ENCODE results near the gene KCNK16. TPM values are rescaled to one million over a fixed set of nuclear protein-coding genes. Genes with fewer than 3 reads are reported as not detected.

The KCNK16 gene
- total RNA-seq, 4 donors from 2014 or later, result not detected

DNA sequence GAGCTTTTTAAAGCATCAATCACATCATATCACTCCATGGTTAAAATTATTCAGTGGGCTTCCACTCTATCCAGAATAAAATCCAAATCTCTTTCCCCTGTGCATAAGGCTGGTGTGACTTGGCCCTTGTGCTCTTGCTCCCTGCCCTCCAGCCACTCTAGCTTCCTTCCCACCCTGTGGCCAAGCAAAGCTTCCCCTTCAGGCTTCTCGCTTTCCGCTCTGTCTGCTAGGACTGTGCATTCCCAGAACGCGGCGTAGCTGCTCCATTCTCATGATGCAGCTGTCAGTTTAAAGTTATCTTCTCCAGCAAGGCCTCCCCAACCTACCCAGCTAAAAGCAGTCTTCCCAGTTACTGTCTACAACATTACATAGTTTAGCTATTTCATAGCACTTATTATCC lies 19.4 kb upstream of the KCNK16 start:
- Histone ChIP-seq H3K4me1 (peaks cover 0 to 43% (median 0%) of the 10 kb centered on the region in 3 donors), H3K4me3 (no peak overlapping the region), H3K9me3 (no peaks in the 10 kb centered on the region), H3K27me3 (peaks cover 0 to 12% (median 0%) of the 10 kb centered on the region in 4 donors), H3K36me3 (no peaks in the 10 kb centered on the region), H3K27ac (no peak overlapping the region)
- no peak for DNase-seq
- WGBS, 2 donors, result 65 to 93% methylated on average over 5 of the region's 5 CpGs
- intact Hi-C loops (cut with DNase I), result no loop called here
- TF ChIP-seq, protein P1, sequence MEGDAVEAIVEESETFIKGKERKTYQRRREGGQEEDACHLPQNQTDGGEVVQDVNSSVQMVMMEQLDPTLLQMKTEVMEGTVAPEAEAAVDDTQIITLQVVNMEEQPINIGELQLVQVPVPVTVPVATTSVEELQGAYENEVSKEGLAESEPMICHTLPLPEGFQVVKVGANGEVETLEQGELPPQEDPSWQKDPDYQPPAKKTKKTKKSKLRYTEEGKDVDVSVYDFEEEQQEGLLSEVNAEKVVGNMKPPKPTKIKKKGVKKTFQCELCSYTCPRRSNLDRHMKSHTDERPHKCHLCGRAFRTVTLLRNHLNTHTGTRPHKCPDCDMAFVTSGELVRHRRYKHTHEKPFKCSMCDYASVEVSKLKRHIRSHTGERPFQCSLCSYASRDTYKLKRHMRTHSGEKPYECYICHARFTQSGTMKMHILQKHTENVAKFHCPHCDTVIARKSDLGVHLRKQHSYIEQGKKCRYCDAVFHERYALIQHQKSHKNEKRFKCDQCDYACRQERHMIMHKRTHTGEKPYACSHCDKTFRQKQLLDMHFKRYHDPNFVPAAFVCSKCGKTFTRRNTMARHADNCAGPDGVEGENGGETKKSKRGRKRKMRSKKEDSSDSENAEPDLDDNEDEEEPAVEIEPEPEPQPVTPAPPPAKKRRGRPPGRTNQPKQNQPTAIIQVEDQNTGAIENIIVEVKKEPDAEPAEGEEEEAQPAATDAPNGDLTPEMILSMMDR (IDR thresholded peaks at IDR 0.05), result no peak
- TF ChIP-seq POLR2A (IDR thresholded peaks at IDR 0.05), result no peak

DNA sequence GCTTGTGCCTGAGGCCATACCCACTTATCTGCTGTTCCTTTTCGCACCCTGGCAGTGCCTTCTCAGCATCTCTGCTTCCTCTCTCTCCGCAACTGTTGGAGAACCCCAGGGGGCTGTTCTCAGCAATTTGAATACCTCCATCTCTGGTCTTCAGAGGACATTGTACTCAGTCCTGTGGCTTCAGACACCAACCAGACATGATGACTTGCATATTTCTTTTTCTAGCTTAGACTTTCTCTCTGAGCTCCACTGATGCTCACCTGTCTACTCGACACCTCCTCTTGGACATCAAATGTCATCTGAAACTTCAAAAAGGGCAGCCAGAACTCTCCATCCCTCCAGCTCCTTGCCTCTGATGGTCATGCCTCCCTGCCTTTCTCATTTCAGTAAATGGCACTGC lies 18.9 kb upstream of the KCNK16 start:
- Histone ChIP-seq H3K27me3 (peaks cover 0 to 12% (median 0%) of the 10 kb centered on the region in 4 donors), H3K4me3 (no peak overlapping the region), H3K9me3 (no peaks in the 10 kb centered on the region), H3K4me1 (peaks cover 0 to 47% (median 0%) of the 10 kb centered on the region in 3 donors), H3K27ac (no peak overlapping the region), H3K36me3 (no peaks in the 10 kb centered on the region)
- TF ChIP-seq, protein P1 (IDR thresholded peaks at IDR 0.05), result no peak
- TF ChIP-seq POLR2A (IDR thresholded peaks at IDR 0.05), result no peak
- no peak for DNase-seq
- 82 to 90% methylated on average over 3 of the region's 3 CpGs for WGBS, 2 donors
- intact Hi-C loops (cut with DNase I), result no loop called here

DNA sequence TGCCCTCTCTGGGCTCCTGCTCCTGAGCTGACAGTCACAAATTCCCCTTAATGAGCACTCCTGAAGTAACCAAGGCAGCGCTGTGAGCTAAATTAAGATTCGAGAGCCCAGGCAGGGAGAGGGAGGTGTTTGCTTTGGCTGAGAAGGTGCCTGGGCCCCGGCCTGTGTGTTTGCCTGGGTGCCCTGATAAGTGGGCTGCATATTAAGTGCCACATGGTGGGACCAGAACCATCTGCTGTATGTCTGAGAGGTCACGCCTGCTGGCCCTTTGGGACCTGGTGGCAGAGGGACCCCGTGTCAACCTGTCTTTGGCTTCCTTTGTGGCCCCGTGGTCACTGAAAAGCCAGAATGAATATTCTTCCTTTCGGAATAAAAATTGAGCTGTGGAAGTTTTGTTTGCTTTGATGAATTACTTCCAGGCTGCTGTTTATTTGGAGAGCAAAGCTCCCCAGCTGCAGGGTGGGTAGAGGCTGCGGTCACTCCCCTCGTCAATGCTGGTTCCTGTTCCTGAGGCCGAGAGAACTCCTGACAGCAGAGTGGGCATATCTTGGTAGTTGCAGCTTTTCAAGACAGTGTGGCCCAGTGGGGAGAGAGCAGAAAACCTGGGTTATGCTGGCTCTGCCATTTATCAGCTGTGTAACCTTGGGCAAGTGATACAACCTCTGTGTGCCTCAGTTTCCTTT lies 17.5 kb upstream of the KCNK16 start:
- intact Hi-C loops (cut with DNase I), result no loop called here
- H3K9me3 ChIP-seq, result no peaks in the 10 kb centered on the region

DNA sequence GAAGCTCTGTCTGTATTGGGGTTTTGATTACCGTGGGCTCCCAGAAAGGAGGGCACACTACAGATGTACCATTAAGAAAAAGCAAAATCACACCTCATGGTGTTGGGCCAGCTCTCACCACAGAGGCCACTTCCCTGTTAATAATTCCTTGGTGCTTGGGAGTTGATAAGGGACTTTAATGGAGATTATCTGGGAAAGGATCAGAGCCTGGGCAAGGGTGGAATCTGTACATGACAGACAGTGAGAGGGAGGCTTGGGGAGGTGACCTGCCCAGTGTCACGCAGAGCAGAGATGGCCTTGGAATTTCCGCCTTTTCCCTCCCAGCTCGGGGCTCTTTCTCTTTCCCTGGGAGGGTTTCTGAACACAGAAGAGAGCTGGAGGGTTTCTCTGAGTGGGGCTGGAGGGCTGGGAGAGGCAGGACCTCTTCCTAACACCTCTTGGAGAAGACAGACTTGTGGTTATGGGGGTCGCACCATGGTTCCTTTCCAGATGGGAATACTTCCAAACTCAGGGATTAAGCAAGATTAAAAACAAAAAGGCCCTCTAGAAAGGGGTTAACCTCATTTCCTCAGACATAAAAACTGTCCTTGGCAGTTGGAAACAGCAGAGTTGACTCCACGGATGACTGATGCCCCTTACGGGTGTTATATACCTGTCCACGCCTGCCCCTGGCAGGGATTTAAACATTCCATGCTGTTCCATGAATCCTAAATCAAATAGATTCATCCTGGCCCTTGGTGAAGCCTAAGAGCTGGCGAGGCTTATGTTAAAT lies 16.8 kb upstream of the KCNK16 start:
- intact Hi-C loops (cut with DNase I), result no loop called here
- no peak overlapping the region for H3K4me3 ChIP-seq
- no peak for DNase-seq
- no peaks in the 10 kb centered on the region for H3K9me3 ChIP-seq
- no peak for TF ChIP-seq POLR2A (IDR thresholded peaks at IDR 0.05)
- TF ChIP-seq, protein P1 (IDR thresholded peaks at IDR 0.05), result no peak
- H3K27me3 ChIP-seq, result peaks cover 0 to 12% (median 0%) of the 10 kb centered on the region in 4 donors
- WGBS, 2 donors, result 47 to 52% methylated on average over 6 to 9 of the region's 9 CpGs
- H3K27ac ChIP-seq, result no peak overlapping the region
- no peaks in the 10 kb centered on the region for H3K36me3 ChIP-seq
- peaks cover 0 to 54% (median 0%) of the 10 kb centered on the region in 3 donors for H3K4me1 ChIP-seq

More for the DNA sequence above, 17.5 kb upstream of the KCNK16 start:
- Histone ChIP-seq H3K4me1 (peaks cover 0 to 54% (median 0%) of the 10 kb centered on the region in 3 donors), H3K4me3 (no peak overlapping the region), H3K36me3 (no peaks in the 10 kb centered on the region), H3K27me3 (peaks cover 0 to 12% (median 0%) of the 10 kb centered on the region in 4 donors), H3K27ac (no peak overlapping the region)
- no peak for TF ChIP-seq POLR2A (IDR thresholded peaks at IDR 0.05)
- TF ChIP-seq, protein P1 (IDR thresholded peaks at IDR 0.05), result no peak
- no peak for DNase-seq
- 21 to 24% methylated on average over 6 to 9 of the region's 10 CpGs for WGBS, 2 donors

DNA sequence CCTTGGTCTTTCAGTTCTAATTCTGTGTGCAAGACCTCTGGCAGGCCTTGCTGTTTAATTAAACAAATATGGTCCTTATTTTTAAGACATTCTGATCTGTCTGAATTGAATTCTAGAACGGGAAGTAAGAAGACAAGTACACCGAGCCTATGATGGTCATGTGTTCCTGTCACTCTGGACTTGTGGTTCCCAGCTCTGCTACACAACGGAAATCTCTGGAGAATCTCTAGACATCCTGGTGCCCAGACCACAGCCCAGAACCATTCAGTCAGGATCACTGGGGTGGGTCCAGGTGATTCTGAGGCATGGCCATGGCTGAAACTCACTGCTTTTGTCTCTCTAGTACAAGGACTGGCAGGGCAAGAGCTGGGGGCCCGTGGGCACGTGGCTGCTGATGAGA lies 15.9 kb upstream of the KCNK16 start:
- WGBS, 2 donors, result 69 to 77% methylated on average over 3 to 5 of the region's 5 CpGs
- no peaks in the 10 kb centered on the region for H3K36me3 ChIP-seq
- no peak for DNase-seq
- intact Hi-C loops (cut with DNase I), result no loop called here
- peaks cover 0 to 51% (median 0%) of the 10 kb centered on the region in 3 donors for H3K4me1 ChIP-seq
- no peak overlapping the region for H3K27ac ChIP-seq
- H3K9me3 ChIP-seq, result no peaks in the 10 kb centered on the region
- TF ChIP-seq POLR2A (IDR thresholded peaks at IDR 0.05), result no peak
- TF ChIP-seq, protein P1 (IDR thresholded peaks at IDR 0.05), result no peak
- no peak overlapping the region for H3K4me3 ChIP-seq
- H3K27me3 ChIP-seq, result peaks cover 0 to 12% (median 0%) of the 10 kb centered on the region in 4 donors
